Transverse colon (tissue), 4 donors: ENCODE measurements around the gene ANKRD33.

Experiments used
- POLR2AphosphoS5 ChIP-seq, 3 donors: sonication (generic); formaldehyde crosslinking; IDR thresholded peaks; one replicate each; pipeline ENCODE4 v1.6.1; 2016; ENCODE audit warnings: antibody characterized with exemption in 3 of 3
- TF ChIP-seq, protein P1 (sequence below), 5 experiments: fragments of 200-600 bp in 3 of 5; fragments of 450-650 bp in 2 of 5; sonication (generic) in 3 of 5; IDR thresholded peaks; 1 replicate in 2 of 5; 2 replicates in 3 of 5; pipeline ENCODE4 v1.5.1; 2016 to 2017; ENCODE audit warnings: antibody characterized with exemption in 5 of 5, inconsistent platforms in 3 of 5, mild to moderate bottlenecking in 2 of 5, moderate library complexity in 1 of 5

DNA sequence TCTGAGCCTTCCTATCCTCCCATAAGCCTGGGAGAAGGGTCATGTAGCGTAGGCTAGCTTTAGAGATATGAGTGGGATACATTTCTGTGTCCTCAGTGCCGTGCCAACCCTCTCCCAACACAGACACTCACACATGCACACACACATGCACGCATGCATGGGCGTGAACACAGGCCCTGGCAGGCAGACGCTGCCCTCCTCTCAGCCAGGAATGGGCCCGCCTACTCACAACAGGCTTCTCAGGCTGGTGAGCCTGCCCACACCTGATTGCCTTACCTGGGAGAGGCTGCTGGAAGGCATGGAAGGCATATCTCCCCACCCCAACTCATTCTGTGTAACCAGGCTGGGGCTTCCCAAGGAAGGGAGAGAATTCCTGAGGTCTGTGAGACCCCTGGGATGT is 50.8 kb downstream of the ANKRD33 start:
- TF ChIP-seq, protein P1, sequence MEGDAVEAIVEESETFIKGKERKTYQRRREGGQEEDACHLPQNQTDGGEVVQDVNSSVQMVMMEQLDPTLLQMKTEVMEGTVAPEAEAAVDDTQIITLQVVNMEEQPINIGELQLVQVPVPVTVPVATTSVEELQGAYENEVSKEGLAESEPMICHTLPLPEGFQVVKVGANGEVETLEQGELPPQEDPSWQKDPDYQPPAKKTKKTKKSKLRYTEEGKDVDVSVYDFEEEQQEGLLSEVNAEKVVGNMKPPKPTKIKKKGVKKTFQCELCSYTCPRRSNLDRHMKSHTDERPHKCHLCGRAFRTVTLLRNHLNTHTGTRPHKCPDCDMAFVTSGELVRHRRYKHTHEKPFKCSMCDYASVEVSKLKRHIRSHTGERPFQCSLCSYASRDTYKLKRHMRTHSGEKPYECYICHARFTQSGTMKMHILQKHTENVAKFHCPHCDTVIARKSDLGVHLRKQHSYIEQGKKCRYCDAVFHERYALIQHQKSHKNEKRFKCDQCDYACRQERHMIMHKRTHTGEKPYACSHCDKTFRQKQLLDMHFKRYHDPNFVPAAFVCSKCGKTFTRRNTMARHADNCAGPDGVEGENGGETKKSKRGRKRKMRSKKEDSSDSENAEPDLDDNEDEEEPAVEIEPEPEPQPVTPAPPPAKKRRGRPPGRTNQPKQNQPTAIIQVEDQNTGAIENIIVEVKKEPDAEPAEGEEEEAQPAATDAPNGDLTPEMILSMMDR (IDR thresholded peaks at IDR 0.05), result no peak
- TF ChIP-seq POLR2AphosphoS5 (IDR thresholded peaks at IDR 0.05), result no peak
